Tongue (tissue), 2 donors: Measurements from ENCODE around the gene CUL7. TPM values are rescaled to one million over a fixed set of nuclear protein-coding genes. Genes with fewer than 3 reads are reported as not detected.
"Not testable (repeated sequence)": the region's sequence is repeated elsewhere in the genome, so short reads cannot be mapped to it uniquely, and the experiment has no call there.

Experiments
- DNase-seq: peaks from one replicate; pipeline ENCODE4 v3.0.0-alpha.2; 2015
- total RNA-seq: library from RNA; depleted of rRNA; stranded (reverse); fragments of >200 nt; gene quantifications from one replicate; pipeline ENCODE4 v1.2.3, GENCODE V29; 2014

The CUL7 gene
- total RNA-seq, 1 donor from 2014 or later, result 37.4 TPM

GRCh38 chr6:43045371-43045930 lies 8.2 kb downstream of the CUL7 start:
- DNase-seq, result no peak

GRCh38 chr6:43043310-43043709 lies 10.3 kb downstream of the CUL7 start:
- DNase-seq, result no peak

- not testable (repeated sequence) for DNase-seq
These were observed 12.2 kb downstream of the CUL7 start for GRCh38 chr6:43041475-43041874.

GRCh38 chr6:43040542-43041257 lies 13.0 kb downstream of the CUL7 start:
- DNase-seq, result no peak

GRCh38 chr6:43038727-43039126 lies 14.9 kb downstream of the CUL7 start:
- DNase-seq, result no peak

- DNase-seq, result no peak
These were observed 15.9 kb downstream of the CUL7 start for GRCh38 chr6:43037706-43038105.

GRCh38 chr6:43037197-43037596 lies 16.5 kb downstream of the CUL7 start:
- DNase-seq, result no peak

GRCh38 chr6:43036712-43037111 lies 16.9 kb downstream of the CUL7 start:
- DNase-seq, result no peak

GRCh38 chr6:43035495-43036194 lies 18.0 kb downstream of the CUL7 start:
- no peak for DNase-seq

GRCh38 chr6:43034190-43034525 lies 19.5 kb downstream of the CUL7 start:
- DNase-seq, result no peak

GRCh38 chr6:43033496-43034189 lies 20.0 kb downstream of the CUL7 start:
- no peak for DNase-seq

GRCh38 chr6:43032326-43032725 lies 21.3 kb downstream of the CUL7 start:
- no peak for DNase-seq

GRCh38 chr6:43029120-43029519 lies 24.5 kb downstream of the CUL7 start:
- no peak for DNase-seq

GRCh38 chr6:43026365-43026764 lies 27.3 kb downstream of the CUL7 start:
- DNase-seq, result no peak

- DNase-seq, result no peak
These were observed 29.2 kb downstream of the CUL7 start for GRCh38 chr6:43024436-43024835.

GRCh38 chr6:43021270-43022047 lies 32.2 kb downstream of the CUL7 start, which contains the start of gene RRP36:
Gene RRP36 (plus strand): TSS chr6:43021623. CDS start chr6:43021655, 32 bp downstream.
- DNase-seq, result peak; percentile 87

GRCh38 chr6:43020847-43021246 lies 32.8 kb downstream of the CUL7 start:
- peak; percentile 67 for DNase-seq

- DNase-seq, result no peak
These were observed 33.5 kb downstream of the CUL7 start for GRCh38 chr6:43020052-43020705.

- no peak for DNase-seq
These were observed 34.5 kb downstream of the CUL7 start for GRCh38 chr6:43019152-43019551.

GRCh38 chr6:43016943-43017334 lies 36.7 kb downstream of the CUL7 start:
- no peak for DNase-seq

GRCh38 chr6:43016176-43016942 lies 37.3 kb downstream of the CUL7 start:
- DNase-seq, result peak; percentile 63
